Activated effector memory CD4-positive, alpha-beta T cell treated with anti-CD3 and anti-CD28 coated beads, Interleukin-2, amount 50 U/mL, for 16 hours (primary cell): ENCODE data around the gene SLX9.
"Not testable (repeated sequence)": the region's sequence is repeated elsewhere in the genome, so short reads cannot be mapped to it uniquely, and the experiment has no call there.

Source experiments
- DNase-seq: peaks from one replicate; pipeline ENCODE4 v3.0.0-alpha.2; 2020

Gene SLX9

DNA sequence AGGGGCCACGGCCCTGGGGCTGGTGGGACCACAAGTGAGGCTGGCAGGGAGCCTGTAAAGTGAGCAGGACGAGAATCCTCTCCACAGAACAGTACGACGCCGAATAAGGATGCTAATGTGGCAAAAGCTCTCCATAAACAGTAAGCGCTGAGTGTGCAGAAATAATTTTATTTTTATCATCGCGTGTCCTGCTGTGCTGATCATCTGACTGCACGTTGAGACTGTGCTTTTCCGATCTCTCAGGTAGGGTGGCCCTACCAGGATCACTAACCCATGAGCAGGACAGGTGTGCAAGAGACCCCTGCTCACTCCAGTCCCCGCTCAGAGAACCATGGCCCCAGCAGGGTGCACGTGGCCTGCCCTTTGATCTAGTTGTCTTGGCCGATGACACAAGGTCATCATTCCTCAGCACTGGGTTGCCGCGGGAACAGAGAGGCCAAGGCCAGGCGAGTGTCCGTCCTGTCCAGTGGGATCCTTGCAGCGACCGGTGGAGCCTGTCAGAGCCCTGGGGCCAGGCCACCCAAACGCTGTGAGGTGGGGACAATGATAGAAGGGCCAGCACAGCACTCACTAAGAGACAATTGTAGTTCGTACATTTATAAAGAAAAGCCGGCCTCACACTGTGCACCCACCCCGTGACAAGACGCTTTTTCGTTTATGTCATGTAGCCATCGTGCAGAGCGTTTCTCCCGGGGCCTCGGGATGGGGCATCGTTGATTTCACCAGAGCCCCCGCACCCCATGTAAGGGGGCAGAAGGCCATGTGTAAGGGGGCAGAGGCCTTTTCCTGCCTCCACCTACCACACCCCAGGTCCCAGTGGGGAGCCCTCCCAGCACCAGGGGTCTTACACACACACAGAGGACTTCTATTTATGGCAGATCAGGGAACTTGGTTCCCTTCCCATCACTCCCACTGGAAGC lies 81.9 kb downstream of the SLX9 start:
- peak; percentile 53 for DNase-seq

DNA sequence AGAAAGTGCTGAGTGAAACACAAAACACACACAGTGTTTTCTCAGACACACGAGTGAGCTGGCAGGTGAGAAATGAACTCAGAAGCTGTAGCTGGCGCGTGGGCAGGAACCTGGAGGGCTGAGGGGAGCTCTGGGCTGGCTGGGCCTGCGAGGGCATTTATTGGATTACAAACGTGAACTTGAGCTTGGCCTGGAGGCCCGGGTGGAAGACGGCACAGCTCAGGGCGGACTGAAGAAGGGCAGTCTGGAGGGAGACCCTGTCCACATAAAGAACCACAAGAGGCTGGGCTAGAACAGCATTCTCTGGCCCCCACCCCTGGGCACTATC lies 82.5 kb downstream of the SLX9 start:
- DNase-seq, result peak; percentile 56

DNA sequence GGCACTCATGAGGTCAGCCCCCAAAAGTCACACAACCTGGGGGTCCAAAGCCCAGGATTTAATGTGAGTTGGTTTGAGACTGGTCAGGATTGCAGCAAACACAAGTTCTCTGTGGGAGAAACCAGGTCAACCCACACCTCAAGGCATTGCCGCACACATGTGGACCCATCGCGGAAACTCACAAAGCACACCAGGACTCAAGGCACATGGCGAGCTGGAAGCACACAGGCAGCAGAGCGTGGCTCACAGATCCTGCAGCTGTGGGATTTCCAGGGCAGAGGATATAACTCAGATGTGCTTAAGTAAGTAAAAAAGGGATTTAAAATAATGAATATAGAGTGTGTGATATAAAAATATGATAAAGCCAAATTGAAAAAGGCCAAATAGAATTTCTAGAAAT lies 82.9 kb downstream of the SLX9 start:
- no peak for DNase-seq

DNA sequence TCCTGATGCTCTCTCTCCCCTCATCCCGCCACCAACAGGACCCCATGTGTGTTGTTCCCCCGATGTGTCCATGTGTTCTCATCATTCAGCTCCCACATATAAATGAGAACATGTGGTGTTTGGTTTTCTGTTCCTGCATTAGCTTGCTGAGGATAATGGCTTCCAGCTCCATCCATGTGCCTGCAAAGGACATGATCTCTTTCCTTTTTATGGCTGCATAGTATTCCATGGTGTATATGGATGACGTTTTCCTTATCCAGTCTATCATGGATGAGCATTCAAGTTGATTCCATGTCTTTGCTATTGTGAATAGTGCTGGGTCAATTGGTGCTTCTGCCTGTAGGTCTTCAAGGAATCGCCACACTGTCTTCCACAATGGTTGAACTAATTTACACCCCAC lies 84.7 kb downstream of the SLX9 start:
- DNase-seq, result not testable (repeated sequence)

DNA sequence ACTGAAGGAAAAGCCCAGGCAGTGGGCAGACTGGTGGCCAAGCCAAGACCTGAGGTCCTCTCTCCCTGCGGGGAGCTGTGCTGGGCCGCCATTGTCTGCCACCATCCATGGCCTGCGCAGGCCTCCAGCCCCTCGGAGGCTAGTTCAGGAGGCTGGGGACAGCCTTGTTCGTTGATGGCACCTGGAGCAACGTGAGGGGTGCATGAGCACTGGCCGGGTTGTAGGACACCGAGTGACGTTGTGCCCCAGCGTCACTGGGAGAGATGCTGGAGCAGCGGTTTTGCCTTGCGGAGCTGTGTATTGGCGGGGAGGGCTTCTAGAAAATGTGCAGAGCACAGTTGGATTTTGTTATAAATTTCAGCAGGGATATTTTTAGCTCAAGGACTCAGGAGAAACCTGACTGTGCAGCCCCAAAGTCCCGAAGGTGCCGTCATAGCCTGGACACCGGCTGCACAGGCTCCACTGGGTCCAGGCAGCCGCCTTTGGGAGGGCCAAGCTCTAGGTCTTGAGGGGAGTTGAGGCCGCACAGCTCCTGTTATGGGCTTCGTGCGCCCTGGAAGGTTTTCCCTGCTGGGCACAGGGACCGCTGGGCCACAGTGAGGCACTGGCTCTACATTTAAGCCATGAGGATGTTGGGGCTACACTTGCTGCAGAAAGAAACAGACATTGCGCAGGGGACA lies 86.4 kb downstream of the SLX9 start:
- DNase-seq, result no peak
